Measurements from ENCODE around the gene SPI1.

DNA sequence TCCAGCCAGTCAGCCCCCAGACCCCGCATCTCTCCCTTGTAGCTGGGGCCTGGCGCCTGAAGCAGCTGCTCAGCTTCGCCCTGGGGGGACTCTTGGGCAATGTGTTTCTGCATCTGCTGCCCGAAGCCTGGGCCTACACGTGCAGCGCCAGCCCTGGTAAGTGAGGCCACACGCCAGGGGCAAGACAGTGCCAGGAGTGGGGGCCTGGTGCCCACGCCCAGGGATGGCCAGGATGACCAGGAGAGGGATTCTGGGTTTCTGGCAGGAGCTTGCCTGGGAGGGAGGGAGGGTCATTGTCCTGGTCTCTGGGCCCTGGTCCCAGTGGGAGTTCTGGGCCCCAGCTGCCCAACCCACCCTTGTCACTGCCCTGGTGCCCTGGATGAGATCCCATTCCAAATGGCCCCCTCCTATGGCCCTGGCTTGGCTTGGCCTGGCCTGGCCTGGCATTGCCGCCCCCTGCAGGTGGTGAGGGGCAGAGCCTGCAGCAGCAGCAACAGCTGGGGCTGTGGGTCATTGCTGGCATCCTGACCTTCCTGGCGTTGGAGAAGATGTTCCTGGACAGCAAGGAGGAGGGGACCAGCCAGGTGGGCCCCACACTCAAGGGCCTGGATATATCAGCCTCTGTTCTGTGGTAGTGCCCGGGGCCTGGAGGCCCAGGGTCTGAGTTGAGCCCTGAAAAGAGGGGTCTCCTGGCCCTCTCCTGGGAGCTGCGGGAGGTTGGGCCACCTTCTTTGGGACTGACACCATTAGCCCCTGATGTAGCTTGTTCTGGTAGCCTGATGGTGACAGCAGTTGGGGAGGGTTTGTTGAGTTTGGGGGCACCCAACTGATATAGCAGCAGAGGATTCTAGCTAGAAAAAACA is 33.8 kb upstream of the SPI1 start:
- TF ChIP-seq, protein P1, sequence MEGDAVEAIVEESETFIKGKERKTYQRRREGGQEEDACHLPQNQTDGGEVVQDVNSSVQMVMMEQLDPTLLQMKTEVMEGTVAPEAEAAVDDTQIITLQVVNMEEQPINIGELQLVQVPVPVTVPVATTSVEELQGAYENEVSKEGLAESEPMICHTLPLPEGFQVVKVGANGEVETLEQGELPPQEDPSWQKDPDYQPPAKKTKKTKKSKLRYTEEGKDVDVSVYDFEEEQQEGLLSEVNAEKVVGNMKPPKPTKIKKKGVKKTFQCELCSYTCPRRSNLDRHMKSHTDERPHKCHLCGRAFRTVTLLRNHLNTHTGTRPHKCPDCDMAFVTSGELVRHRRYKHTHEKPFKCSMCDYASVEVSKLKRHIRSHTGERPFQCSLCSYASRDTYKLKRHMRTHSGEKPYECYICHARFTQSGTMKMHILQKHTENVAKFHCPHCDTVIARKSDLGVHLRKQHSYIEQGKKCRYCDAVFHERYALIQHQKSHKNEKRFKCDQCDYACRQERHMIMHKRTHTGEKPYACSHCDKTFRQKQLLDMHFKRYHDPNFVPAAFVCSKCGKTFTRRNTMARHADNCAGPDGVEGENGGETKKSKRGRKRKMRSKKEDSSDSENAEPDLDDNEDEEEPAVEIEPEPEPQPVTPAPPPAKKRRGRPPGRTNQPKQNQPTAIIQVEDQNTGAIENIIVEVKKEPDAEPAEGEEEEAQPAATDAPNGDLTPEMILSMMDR (IDR thresholded peaks at IDR 0.05): peak; percentile 55 to 76 (median 66)
- TF ChIP-seq POLR2A (IDR thresholded peaks at IDR 0.05): no peak

All from esophagus squamous epithelium (tissue), 4 donors.